SK-N-SH (cell line): Measurements from ENCODE around the gene SLC39A7. TPM values are rescaled to one million over a fixed set of nuclear protein-coding genes. Genes with fewer than 3 reads are reported as not detected.
A peak's percentile ranks its signal among the peaks of the same experiment; 100 is the strongest.

Source experiments
- CTCF ChIA-PET: fragments of 300-600, 350-600 bp; formaldehyde crosslinking; extraction: SDS; loops from one replicate; lab custom pipeline; 2021; lab: Yijun Ruan, JAX
- POLR2A ChIA-PET: fragments of 350-600 bp; sonication (Branson Sonifier 250); formaldehyde crosslinking; extraction: SDS; loops from one replicate; lab custom pipeline; 2020; ENCODE audit warnings: antibody characterized with exemption, inconsistent platforms; lab: Yijun Ruan, JAX
- DNase-seq: peaks from one replicate; pipeline ENCODE4 v3.0.0; 2012
- H2AFZ ChIP-seq: fragments of 200-600 bp; sonication (generic); 2 replicates; pipeline ENCODE4 v1.8.1; 2016; ENCODE audit warnings: antibody characterized with exemption, mild to moderate bottlenecking, low read depth
- H3F3A ChIP-seq: fragments of 200-600 bp; sonication (generic); replicated peaks from 2 replicates; pipeline ENCODE3; 2016; ENCODE audit warnings: antibody characterized with exemption, mild to moderate bottlenecking; ENCODE audit not compliant: insufficient read depth
- H3K27ac ChIP-seq, 2 experiments: fragments of 200-500 bp in 1 of 2; fragments of 200-600 bp in 1 of 2; sonication (Bioruptor generic) in 1 of 2; sonication (generic), shearing (Covaris generic) in 1 of 2; 2 replicates each; pipeline versions ENCODE4 v1.5.1 to v1.6.1; 2014 to 2016; ENCODE audit warnings: low read depth in 2 of 2, inconsistent platforms in 1 of 2, low read length in 1 of 2, mild to moderate bottlenecking in 1 of 2, mixed read lengths in 1 of 2
- H3K27me3 ChIP-seq: fragments of 200-600 bp; sonication (generic), shearing (Covaris generic); 2 replicates; pipeline ENCODE4 v1.6.1; 2016; ENCODE audit warnings: mixed run types; ENCODE audit not compliant: insufficient read depth
- H3K36me3 ChIP-seq, 2 experiments: fragments of 200-500 bp in 1 of 2; fragments of 200-600 bp in 1 of 2; sonication (Bioruptor generic) in 1 of 2; sonication (generic) in 1 of 2; replicated peaks in 1 of 2; 2 replicates each; pipeline versions ENCODE3 to v1.5.1; 2014 to 2016; ENCODE audit warnings: low read length in 1 of 2, mild to moderate bottlenecking in 1 of 2; ENCODE audit not compliant: insufficient read depth in 2 of 2, control insufficient read depth in 1 of 2
- H3K4me1 ChIP-seq, 2 experiments: fragments of 200-500 bp in 1 of 2; fragments of 200-600 bp in 1 of 2; sonication (Bioruptor generic) in 1 of 2; sonication (generic), shearing (Covaris generic) in 1 of 2; 2 replicates each; pipeline versions ENCODE4 v1.5.1 to v1.6.1; 2014 to 2016; ENCODE audit warnings: low read depth in 1 of 2, low read length in 1 of 2, mixed run types in 1 of 2; ENCODE audit not compliant: insufficient read depth in 2 of 2, control insufficient read depth in 1 of 2
- H3K4me2 ChIP-seq: fragments of 200-600 bp; sonication (generic), shearing (Covaris generic); 2 replicates; pipeline ENCODE4 v1.6.1; 2017; ENCODE audit warnings: mixed run types
- H3K4me3 ChIP-seq, 2 experiments: fragments of 200-500 bp in 1 of 2; fragments of 200-600 bp in 1 of 2; sonication (Bioruptor generic) in 1 of 2; sonication (generic), shearing (Covaris generic) in 1 of 2; 2 replicates each; pipeline versions ENCODE4 v1.5.1 to v1.8.1; 2014 to 2016; ENCODE audit warnings: low read depth in 2 of 2, inconsistent platforms in 1 of 2, low read length in 1 of 2, mild to moderate bottlenecking in 1 of 2, mixed read lengths in 1 of 2, moderate library complexity in 1 of 2
- H3K79me2 ChIP-seq: fragments of 200-600 bp; sonication (generic); 2 replicates; pipeline ENCODE4 v1.8.1; 2017; ENCODE audit warnings: mild to moderate bottlenecking; ENCODE audit not compliant: insufficient read depth
- H3K9ac ChIP-seq: fragments of 200-600 bp; sonication (generic); 2 replicates; pipeline ENCODE4 v1.6.1; 2017; ENCODE audit warnings: mixed run types
- H3K9me2 ChIP-seq: fragments of 200-600 bp; sonication (generic); 2 replicates; pipeline ENCODE4 v1.6.1; 2017; ENCODE audit warnings: mixed run types
- H3K9me3 ChIP-seq: fragments of 200-600 bp; sonication (generic); 2 replicates; pipeline ENCODE4 v1.6.1; 2017; ENCODE audit warnings: mixed run types, mild to moderate bottlenecking, moderate library complexity
- H4K20me1 ChIP-seq: fragments of 200-600 bp; sonication (generic); 2 replicates; pipeline ENCODE4 v1.6.1; 2017; ENCODE audit warnings: mild to moderate bottlenecking, mixed run types; ENCODE audit not compliant: insufficient read depth
- EZH2phosphoT487 ChIP-seq: fragments of 200-600 bp; sonication (generic); IDR thresholded peaks from 2 replicates; pipeline ENCODE4 v1.6.1; 2017; ENCODE audit warnings: low read depth, mixed run types, mild to moderate bottlenecking, antibody characterized with exemption, moderate library complexity, borderline replicate concordance
- FOSL2 ChIP-seq: IDR thresholded peaks from 2 replicates; pipeline ENCODE4 v1.4.0; 2012; ENCODE audit warnings: low read depth, mild to moderate bottlenecking, moderate library complexity, borderline replicate concordance
- FOXJ3 ChIP-seq: sonication (generic); formaldehyde crosslinking; IDR thresholded peaks from 2 replicates; pipeline ENCODE4 v1.5.1; 2020; ENCODE audit warnings: mild to moderate bottlenecking, missing genetic modification reagents
- MEF2A ChIP-seq: IDR thresholded peaks from 2 replicates; pipeline ENCODE4 v1.4.0; 2012; ENCODE audit warnings: low read depth, borderline replicate concordance
- MXI1 ChIP-seq: IDR thresholded peaks from 2 replicates; pipeline ENCODE4 v1.6.1; 2012; ENCODE audit warnings: mild to moderate bottlenecking, low read depth, low read length, improper control_type of control experiment
- NRF1 ChIP-seq: IDR thresholded peaks from 2 replicates; pipeline ENCODE4 v1.6.1; 2012; ENCODE audit warnings: low read depth, mild to moderate bottlenecking, low read length
- POLR2AphosphoS5 ChIP-seq: IDR thresholded peaks from 2 replicates; pipeline ENCODE4 v1.6.1; 2012; ENCODE audit warnings: low read depth, low read length
- RFX5 ChIP-seq: IDR thresholded peaks from 2 replicates; pipeline ENCODE4 v1.6.1; 2012; ENCODE audit warnings: mild to moderate bottlenecking, improper control_type of control experiment, low read length
- RXRA ChIP-seq: IDR thresholded peaks from 2 replicates; pipeline ENCODE4 v1.4.0; 2012; ENCODE audit warnings: low read depth, mild to moderate bottlenecking, borderline replicate concordance
- YY1 ChIP-seq: IDR thresholded peaks from 2 replicates; pipeline ENCODE4 v1.4.0; 2012; ENCODE audit warnings: low read depth, mild to moderate bottlenecking
- WGBS: methylation state at CpG from one replicate; pipeline ENCODE4 v1.1.6; 2017; ENCODE audit warnings: low lambda C conversion rate; 5-methylcytosine and 5-hydroxymethylcytosine counted together
- polyA plus RNA-seq, 3 experiments: library from polyadenylated mRNA; depleted of rRNA; stranded (reverse); fragments of >200 nt; gene quantifications; 2 replicates each; pipeline ENCODE4 v1.2.3, GENCODE V29; 2012
- TF ChIP-seq, protein P1 (sequence below): fragments of 150-350 bp; IDR thresholded peaks from 2 replicates; pipeline ENCODE4 v1.6.1; 2017; ENCODE audit warnings: antibody characterized with exemption, low read length, low read depth, borderline replicate concordance
- TF ChIP-seq, protein P2 (sequence below): IDR thresholded peaks from 2 replicates; pipeline ENCODE4 v1.4.0; 2012; ENCODE audit warnings: low read depth
- TF ChIP-seq, protein P3 (sequence below): IDR thresholded peaks from 2 replicates; pipeline ENCODE4 v1.4.0; 2012; ENCODE audit warnings: low read depth, borderline replicate concordance
- TF ChIP-seq, protein P4 (sequence below): fragments of 200-600 bp; sonication (generic); IDR thresholded peaks from 2 replicates; pipeline ENCODE4 v1.6.1; 2017; ENCODE audit warnings: antibody characterized with exemption, mild to moderate bottlenecking, moderate library complexity

The SLC39A7 gene
- polyA plus RNA-seq, 1 of the 3 experiments (the other 2 are of a cell fraction) = 129 TPM

DNA sequence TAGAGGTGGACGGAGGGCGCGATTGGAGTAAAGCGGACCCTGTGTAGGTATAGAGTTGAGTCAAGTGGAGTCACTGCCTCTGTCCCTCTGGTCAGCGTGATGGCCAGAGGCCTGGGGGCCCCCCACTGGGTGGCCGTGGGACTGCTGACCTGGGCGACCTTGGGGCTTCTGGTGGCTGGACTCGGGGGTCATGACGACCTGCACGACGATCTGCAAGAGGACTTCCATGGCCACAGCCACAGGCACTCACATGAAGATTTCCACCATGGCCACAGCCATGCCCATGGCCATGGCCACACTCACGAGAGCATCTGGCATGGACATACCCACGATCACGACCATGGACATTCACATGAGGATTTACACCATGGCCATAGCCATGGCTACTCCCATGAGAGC, 479 bp downstream of the SLC39A7 start:
- TF ChIP-seq, protein P1, sequence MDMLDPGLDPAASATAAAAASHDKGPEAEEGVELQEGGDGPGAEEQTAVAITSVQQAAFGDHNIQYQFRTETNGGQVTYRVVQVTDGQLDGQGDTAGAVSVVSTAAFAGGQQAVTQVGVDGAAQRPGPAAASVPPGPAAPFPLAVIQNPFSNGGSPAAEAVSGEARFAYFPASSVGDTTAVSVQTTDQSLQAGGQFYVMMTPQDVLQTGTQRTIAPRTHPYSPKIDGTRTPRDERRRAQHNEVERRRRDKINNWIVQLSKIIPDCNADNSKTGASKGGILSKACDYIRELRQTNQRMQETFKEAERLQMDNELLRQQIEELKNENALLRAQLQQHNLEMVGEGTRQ = no peak
- TF ChIP-seq, protein P2, sequence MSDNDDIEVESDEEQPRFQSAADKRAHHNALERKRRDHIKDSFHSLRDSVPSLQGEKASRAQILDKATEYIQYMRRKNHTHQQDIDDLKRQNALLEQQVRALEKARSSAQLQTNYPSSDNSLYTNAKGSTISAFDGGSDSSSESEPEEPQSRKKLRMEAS = no peak
- TF ChIP-seq FOXJ3 (CRISPR knock-in tag) = no peak
- H3K4me3 ChIP-seq = peak overlapping the region; percentile 82 to 97
- POLR2A ChIA-PET = no interaction called here
- H3F3A ChIP-seq = peaks cover 18% of the 10 kb centered on the region
- H3K4me1 ChIP-seq = peaks cover 22 to 43% of the 10 kb centered on the region in 2 experiments; a peak in 3 of 4 replicates
- H3K27me3 ChIP-seq = no peaks in the 10 kb centered on the region
- CTCF ChIA-PET = interaction anchor here (0.6 kb wide), 1 partner anchor 265 kb away, joined by 3 read pairs; no protein-coding TSS in a partner anchor
- peak overlapping the region; percentile 96 for H3K9ac ChIP-seq
- peaks cover 26 to 37% of the 10 kb centered on the region in 2 experiments for H3K36me3 ChIP-seq
- peak overlapping the region; percentile 97 for H3K4me2 ChIP-seq
- peaks cover 64% of the 10 kb centered on the region for H3K79me2 ChIP-seq
- WGBS = 4% methylated on average over 8 of the region's 14 CpGs
- peak overlapping the region; percentile 93 to 97 for H3K27ac ChIP-seq
- DNase-seq = peak; percentile 53
- no peaks in the 10 kb centered on the region for H3K9me3 ChIP-seq
- H3K9me2 ChIP-seq = no peaks in the 10 kb centered on the region
- peak overlapping the region; percentile 71; the same call in 1 of the 2 replicates for H2AFZ ChIP-seq
- H4K20me1 ChIP-seq = peaks cover 26% of the 10 kb centered on the region

DNA sequence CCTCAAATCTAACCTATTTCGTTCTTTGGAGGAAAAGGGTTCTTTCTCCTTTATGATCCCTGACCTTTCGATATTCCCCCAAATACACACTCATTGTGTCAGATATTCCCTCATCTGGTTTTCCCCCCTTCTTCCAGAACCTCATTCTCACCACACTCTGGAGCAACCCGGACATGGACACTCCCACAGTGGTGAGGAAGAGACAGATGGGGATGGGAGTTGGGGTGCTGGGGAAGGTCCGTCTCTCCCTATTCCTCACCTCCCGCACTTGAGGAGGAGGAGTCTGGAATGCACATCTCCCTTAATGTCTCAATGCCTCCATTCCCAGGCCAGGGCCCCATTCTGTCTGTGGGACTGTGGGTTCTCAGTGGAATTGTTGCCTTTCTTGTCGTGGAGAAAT, 1.3 kb downstream of the SLC39A7 start:
- H3K4me2 ChIP-seq = peak overlapping the region; percentile 97
- H2AFZ ChIP-seq = no peak overlapping the region
- POLR2A ChIA-PET = no interaction called here
- H3K27me3 ChIP-seq = no peaks in the 10 kb centered on the region
- peak overlapping the region; percentile 82 to 97; a peak in 3 of 4 replicates for H3K4me3 ChIP-seq
- H4K20me1 ChIP-seq = peaks cover 25% of the 10 kb centered on the region
- no peak overlapping the region for H3K27ac ChIP-seq
- H3K9me2 ChIP-seq = no peaks in the 10 kb centered on the region
- peaks cover 28 to 45% of the 10 kb centered on the region in 2 experiments; a peak in 3 of 4 replicates for H3K4me1 ChIP-seq
- WGBS = 84% methylated on average over 6 of the region's 6 CpGs
- H3K79me2 ChIP-seq = peaks cover 64% of the 10 kb centered on the region
- DNase-seq = no peak
- peak overlapping the region; percentile 96 for H3K9ac ChIP-seq
- peaks cover 21 to 30% of the 10 kb centered on the region in 2 experiments for H3K36me3 ChIP-seq
- H3K9me3 ChIP-seq = no peaks in the 10 kb centered on the region
- CTCF ChIA-PET = no interaction called here
- TF ChIP-seq MXI1 (no peak), YY1 (no peak)
- TF ChIP-seq, protein P3, sequence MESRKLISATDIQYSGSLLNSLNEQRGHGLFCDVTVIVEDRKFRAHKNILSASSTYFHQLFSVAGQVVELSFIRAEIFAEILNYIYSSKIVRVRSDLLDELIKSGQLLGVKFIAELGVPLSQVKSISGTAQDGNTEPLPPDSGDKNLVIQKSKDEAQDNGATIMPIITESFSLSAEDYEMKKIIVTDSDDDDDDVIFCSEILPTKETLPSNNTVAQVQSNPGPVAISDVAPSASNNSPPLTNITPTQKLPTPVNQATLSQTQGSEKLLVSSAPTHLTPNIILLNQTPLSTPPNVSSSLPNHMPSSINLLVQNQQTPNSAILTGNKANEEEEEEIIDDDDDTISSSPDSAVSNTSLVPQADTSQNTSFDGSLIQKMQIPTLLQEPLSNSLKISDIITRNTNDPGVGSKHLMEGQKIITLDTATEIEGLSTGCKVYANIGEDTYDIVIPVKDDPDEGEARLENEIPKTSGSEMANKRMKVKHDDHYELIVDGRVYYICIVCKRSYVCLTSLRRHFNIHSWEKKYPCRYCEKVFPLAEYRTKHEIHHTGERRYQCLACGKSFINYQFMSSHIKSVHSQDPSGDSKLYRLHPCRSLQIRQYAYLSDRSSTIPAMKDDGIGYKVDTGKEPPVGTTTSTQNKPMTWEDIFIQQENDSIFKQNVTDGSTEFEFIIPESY = no peak
- TF ChIP-seq, all 33 proteins: peak for 0
- H3F3A ChIP-seq = peaks cover 22% of the 10 kb centered on the region

DNA sequence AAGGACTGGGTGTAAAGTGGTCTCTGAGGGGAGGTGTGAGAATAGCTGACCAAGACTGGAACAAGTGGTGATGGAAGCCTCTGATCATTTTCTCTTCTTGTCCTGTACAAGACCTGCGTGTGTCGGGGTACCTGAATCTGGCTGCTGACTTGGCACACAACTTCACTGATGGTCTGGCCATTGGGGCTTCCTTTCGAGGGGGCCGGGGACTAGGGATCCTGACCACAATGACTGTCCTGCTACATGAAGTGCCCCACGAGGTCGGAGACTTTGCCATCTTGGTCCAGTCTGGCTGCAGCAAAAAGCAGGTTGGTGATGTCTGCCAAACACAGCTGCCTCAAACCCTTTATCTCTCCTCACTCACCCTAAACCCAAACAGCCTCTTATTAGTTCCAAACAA, 2.1 kb downstream of the SLC39A7 start:
- Histone ChIP-seq H3K36me3 (peaks cover 17 to 22% of the 10 kb centered on the region in 2 experiments), H3K9me3 (no peaks in the 10 kb centered on the region), H3K4me1 (peaks cover 28 to 51% of the 10 kb centered on the region in 2 experiments; a peak in 3 of 4 replicates), H3K27ac (no peak overlapping the region), H3K9me2 (no peaks in the 10 kb centered on the region), H3K79me2 (peaks cover 64% of the 10 kb centered on the region), H3K27me3 (no peaks in the 10 kb centered on the region), H3F3A (peaks cover 18% of the 10 kb centered on the region), H3K4me3 (no peak overlapping the region), H3K9ac (no peak overlapping the region), H3K4me2 (peak overlapping the region; percentile 97; the same call in 1 of the 2 replicates), H2AFZ (no peak overlapping the region), H4K20me1 (peaks cover 19% of the 10 kb centered on the region; the same call in 1 of the 2 replicates)
- POLR2A ChIA-PET = no interaction called here
- CTCF ChIA-PET = interaction anchor here (0.5 kb wide), 1 partner anchor 41 kb away, joined by 3 read pairs; no protein-coding TSS in a partner anchor
- no peak for DNase-seq
- 38% methylated on average over 3 of the region's 6 CpGs for WGBS
- TF ChIP-seq, protein P1 = no peak
- no peak for TF ChIP-seq MEF2A
- TF ChIP-seq RFX5 = no peak
- TF ChIP-seq EZH2phosphoT487 = no peak
- TF ChIP-seq, protein P4, sequence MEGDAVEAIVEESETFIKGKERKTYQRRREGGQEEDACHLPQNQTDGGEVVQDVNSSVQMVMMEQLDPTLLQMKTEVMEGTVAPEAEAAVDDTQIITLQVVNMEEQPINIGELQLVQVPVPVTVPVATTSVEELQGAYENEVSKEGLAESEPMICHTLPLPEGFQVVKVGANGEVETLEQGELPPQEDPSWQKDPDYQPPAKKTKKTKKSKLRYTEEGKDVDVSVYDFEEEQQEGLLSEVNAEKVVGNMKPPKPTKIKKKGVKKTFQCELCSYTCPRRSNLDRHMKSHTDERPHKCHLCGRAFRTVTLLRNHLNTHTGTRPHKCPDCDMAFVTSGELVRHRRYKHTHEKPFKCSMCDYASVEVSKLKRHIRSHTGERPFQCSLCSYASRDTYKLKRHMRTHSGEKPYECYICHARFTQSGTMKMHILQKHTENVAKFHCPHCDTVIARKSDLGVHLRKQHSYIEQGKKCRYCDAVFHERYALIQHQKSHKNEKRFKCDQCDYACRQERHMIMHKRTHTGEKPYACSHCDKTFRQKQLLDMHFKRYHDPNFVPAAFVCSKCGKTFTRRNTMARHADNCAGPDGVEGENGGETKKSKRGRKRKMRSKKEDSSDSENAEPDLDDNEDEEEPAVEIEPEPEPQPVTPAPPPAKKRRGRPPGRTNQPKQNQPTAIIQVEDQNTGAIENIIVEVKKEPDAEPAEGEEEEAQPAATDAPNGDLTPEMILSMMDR = no peak
- no peak for TF ChIP-seq RXRA
- TF ChIP-seq, protein P2 = no peak
- TF ChIP-seq NRF1 = no peak
- TF ChIP-seq FOSL2 = no peak
- no peak for TF ChIP-seq YY1
- TF ChIP-seq POLR2AphosphoS5 = no peak
